Caki2 (cell line): ENCODE measurements around the gene UNC45A. TPM values are rescaled to one million over a fixed set of nuclear protein-coding genes. Genes with fewer than 3 reads are reported as not detected.
"Not testable (repeated sequence)": the region's sequence is repeated elsewhere in the genome, so short reads cannot be mapped to it uniquely, and the experiment has no call there.

Experiments used
- DNase-seq: peaks from one replicate; pipeline ENCODE4 v3.0.0-alpha.2; 2015; ENCODE audit warnings: low read depth
- in situ Hi-C: cut with HindIII; loops from 2 replicates; pipeline ENCODE4 v1.10.0; 2016; ENCODE audit warnings: low sequenced_read_pairs, low pct_unique_long_range_greater_than_20kb, mixed read lengths
- total RNA-seq: library from RNA; depleted of rRNA; stranded (reverse); fragments of >200 nt; shearing (Covaris generic); gene quantifications from 2 replicates; pipeline ENCODE4 v1.2.3, GENCODE V29; 2014; ENCODE audit warnings: low replicate concordance

Gene UNC45A
- total RNA-seq, 1 experiment from 2014 or later = 99.4 TPM

GRCh38 chr15:90914305-90915080 lies 20.6 kb upstream of the UNC45A start:
- in situ Hi-C loops = no loop called here

DNA sequence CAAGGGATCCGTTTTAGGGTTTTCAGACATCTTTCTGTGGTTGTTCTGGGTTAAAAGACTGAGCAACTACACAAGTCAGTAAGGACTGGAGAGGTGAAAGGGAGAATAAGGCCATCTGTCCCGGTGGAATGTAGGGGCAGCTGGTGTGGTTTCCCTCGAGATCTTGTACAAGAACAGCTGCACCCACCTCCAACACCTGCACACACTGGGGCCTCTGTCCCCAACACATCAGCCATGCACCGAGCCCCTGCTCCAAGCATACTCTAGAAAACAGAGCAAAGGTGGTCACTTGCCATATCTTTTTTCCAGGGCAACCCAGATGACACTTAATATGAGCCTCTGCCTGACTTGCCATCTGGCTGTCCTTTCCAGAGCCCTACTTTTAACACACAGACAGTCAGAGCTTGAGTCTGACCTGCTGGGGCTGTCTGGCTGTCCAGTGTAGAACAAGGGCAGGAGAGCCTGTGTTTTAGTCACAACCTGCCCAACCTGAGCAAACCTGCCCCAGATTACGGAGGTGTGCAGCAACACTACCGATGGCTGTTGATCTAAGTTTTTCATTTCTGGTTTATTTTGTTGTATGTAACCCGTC lies 19.8 kb upstream of the UNC45A start:
- no peak for DNase-seq
- in situ Hi-C loops = no loop called here

More at GRCh38 chr15:90914305-90915080, 20.6 kb upstream of the UNC45A start:
- no peak for DNase-seq

GRCh38 chr15:90915808-90916440 lies 19.2 kb upstream of the UNC45A start:
- no peak for DNase-seq
- in situ Hi-C loops = no loop called here

DNA sequence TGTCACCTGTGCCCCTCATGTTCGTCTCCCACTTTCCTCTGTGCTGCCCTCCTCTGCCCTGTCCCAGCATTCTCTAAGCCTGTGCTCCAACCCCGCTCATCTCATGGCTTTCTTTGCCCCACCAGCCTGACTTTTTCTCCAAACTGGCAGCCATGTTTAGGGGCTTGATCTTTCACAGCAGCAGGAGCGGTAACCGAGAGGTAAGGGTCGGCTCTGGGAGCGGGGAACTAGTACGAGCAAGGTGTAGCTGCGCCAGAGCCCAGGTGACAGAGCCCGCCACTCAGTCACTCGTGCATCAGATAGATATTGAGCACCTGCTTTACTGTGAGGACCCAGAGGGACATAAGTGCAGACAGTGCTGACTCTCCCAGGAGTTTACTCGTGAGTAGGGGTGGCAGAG lies 18.6 kb upstream of the UNC45A start:
- in situ Hi-C loops = no loop called here

DNA sequence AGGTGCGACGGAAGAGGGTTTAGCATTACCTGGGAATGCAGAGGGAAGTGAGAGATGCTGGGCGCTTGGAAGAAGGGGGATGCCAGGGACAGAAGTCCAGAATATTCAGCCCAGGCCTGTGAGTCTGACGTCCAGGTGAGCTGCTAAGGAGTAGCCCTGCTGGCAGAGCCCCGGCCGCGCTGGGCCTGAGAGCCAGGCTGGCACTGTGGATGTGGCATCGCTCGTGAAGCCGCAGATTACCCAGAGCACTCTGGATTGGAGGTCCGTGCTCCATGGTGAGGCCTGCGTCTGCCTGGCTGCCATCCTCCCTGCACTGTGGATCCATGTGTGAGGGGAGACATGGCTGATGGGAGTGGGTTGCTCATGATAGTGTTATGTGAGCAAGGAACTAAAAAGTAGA lies 17.5 kb upstream of the UNC45A start:
- in situ Hi-C loops = no loop called here

More for the DNA sequence above, 18.6 kb upstream of the UNC45A start:
- DNase-seq = no peak

DNA sequence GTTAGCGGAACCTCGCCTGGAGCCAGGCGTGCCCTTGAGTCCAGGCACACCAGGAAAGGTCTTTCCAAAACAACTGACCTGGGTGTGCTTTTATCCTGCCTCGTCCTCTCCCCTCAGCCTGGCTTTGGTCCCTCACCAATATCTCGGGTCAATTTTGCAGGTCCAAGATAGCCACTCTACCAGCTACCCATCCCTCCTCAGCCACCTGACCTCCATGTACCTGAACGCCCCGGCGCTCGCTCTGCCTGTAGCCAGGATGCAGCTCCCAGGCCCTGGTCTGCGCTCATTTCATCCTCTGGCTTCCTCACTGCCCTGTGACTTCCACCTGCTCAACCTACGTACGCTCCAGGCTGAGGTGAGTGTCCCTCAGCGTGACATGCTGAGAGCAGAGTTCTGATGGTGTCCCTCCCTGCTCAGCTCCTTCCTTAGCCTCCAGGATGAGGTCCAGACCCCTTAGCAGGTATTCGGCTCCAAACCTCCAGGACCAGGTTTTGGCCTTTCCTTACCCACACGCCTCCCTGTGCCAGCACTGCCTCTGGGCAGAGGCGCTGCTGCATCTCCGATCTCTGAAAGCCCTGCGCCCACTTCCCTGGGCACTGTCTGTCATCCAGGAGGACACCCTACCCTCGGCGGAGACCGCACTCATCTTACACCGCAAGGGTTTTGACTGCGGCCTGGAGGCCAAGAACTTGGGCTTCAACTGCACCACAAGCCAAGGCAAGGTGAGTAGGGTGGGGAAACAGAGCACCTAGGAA lies 16.9 kb upstream of the UNC45A start:
- in situ Hi-C loops = no loop called here
- DNase-seq = no peak

More for the DNA sequence above, 17.5 kb upstream of the UNC45A start:
- DNase-seq = no peak

DNA sequence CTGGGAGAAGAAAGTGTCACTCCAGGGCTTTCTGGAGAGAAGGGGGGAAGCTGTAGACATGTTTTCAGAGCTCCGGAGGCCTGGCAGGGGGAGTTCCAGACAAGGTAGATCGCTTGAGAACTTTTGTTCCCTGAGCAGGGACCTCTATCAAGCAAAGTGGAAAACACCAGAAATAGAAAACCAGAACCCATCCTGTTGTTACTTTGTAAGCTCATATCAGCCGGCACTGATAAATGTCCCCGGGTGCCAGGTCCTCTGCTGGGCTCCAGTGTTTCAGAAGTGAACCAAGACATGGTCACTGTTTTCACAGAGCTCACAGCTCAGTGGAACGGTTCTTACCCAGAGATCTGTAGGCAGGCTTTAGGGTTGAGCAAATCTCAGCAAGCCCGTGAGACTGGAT lies 16.2 kb upstream of the UNC45A start:
- DNase-seq = no peak
- in situ Hi-C loops = no loop called here

- in situ Hi-C loops = no loop called here
- no peak for DNase-seq
Measured at GRCh38 chr15:90921887-90922286, 13.2 kb upstream of the UNC45A start.

DNA sequence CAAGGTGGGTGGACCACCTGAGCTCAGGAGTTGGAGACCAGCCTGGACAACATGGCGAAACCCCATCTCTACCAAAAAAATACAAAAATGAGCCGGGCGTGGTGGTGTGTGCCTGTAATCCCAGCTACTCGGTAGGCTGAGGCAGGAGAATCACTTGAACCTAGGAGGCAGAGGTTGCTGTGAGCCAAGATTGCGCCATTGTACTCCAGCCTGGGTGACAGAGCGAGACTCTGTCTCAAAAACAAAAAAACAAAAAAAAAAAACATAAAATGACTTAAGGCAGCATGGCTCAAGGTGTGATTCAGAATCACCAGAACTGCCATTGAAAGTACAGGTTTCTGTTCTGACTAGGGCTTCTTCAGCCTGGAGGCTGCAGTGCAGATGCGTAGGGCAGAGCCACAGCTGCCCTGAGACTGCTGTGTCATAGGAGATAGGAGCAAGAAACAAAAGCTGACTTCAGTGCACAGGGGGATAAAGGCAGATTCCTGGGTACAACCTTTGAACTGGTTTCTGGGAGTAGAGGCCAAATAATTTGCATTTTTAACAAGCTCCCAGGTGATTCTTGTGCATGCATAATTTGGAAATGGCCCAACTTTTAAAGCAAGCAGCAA lies 12.3 kb upstream of the UNC45A start:
- DNase-seq, in situ Hi-C loops: not testable (repeated sequence)

DNA sequence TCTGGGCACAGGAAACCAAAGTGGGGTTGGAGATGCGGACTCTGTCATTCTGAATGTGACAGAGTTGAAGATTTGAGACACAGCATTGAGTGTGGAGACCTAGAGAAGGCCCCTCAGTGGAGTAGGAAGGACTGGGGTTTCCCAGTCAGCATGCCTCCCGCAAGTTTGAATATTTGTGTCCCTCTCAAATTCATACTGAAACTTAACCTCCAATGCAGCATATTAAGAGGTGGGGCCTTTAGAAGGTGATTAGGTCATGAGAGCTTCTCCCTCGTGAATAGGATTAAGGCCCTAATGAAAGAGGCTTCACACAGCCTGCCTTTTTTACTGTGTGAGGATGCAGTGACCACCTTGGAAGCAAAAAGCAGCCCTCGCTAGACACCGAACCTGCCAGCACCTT lies 10.7 kb upstream of the UNC45A start:
- no peak for DNase-seq
- in situ Hi-C loops = no loop called here

DNA sequence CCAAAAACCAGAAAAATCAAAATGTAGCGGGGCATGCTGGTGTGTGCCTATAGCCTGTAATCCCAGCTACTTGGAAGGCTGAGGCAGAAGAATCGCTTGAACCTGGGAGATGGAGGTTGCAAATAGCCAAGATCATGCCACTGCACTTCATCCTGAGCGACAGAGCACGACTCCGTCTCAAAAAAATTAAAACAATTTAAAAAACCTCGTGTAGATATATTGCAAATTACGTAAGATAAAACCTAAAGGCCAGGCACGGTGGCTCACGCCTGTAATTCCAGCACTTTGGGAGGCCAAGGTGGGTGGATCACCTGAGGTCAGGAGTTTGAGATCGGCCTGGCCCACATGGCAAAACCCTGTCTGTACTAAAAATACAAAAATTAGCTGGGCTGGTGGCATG lies 8.3 kb upstream of the UNC45A start:
- DNase-seq, in situ Hi-C loops: not testable (repeated sequence)

DNA sequence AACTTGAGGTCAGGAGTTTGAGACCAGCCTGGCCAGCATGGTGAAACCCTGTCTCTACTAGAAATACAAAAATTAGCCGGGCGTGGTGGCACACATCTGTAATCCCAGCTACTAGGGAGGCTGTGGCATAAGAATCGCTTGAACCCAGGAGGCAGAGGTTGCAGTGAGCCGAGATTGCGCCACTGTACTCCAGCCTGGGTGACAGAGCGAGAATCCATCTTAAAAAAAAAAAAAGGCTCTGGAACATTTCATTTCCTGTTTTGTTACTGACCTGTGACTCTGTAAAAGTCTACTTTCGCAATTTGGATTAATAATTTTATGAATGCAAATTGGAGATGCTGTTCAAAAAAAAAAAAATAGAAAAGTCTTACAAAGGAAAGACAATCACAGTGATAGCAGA lies 7.0 kb upstream of the UNC45A start:
- DNase-seq, in situ Hi-C loops: not testable (repeated sequence)

- no peak for DNase-seq
- in situ Hi-C loops = no loop called here
Measured at GRCh38 chr15:90929246-90930019, 5.7 kb upstream of the UNC45A start.

- in situ Hi-C loops = no loop called here
- no peak for DNase-seq
Measured at GRCh38 chr15:90930861-90931574, 4.1 kb upstream of the UNC45A start.

DNA sequence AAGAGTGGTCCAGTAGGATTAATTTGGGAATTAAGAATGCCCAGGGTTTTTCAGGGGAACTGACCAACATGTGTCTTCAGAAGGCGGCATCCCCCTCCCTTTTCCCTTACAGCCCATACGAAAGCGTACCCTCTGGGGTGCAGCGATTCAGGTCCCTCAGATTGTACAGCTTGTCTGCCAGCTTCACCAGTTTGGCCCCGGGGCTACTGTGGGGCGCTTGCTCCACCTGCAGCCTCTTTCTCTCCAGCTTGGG lies 3.6 kb upstream of the UNC45A start:
- in situ Hi-C loops = no loop called here
- no peak for DNase-seq

GRCh38 chr15:90931828-90932659 lies 3.0 kb upstream of the UNC45A start, which contains the start of gene HDDC3:
TSS of gene HDDC3 (minus strand) at chr15:90932549. CDS start at chr15:90932540, 9 bp downstream.
- DNase-seq = peak; percentile 83
- in situ Hi-C loops = no loop called here

GRCh38 chr15:90932660-90932991 lies 2.5 kb upstream of the UNC45A start:
- no peak for DNase-seq
- in situ Hi-C loops = no loop called here
